HEK293T (cell line): Measurements from ENCODE around the gene SMOC2.

Experiments used
- ARNT ChIP-seq: fragments of 450-650 bp; IDR thresholded peaks from 2 replicates; pipeline ENCODE4 v1.6.1; 2017; ENCODE audit warnings: mild to moderate bottlenecking
- ELF4 ChIP-seq: fragments of 450-650 bp; IDR thresholded peaks from 2 replicates; pipeline ENCODE4 v1.6.1; 2017; ENCODE audit warnings: antibody characterized with exemption
- FOXA1 ChIP-seq: fragments of 450-650 bp; IDR thresholded peaks from 2 replicates; pipeline ENCODE4 v1.6.1; 2016; ENCODE audit warnings: mild to moderate bottlenecking
- HDGF ChIP-seq: fragments of 450-650 bp; IDR thresholded peaks from 2 replicates; pipeline ENCODE4 v1.6.1; 2017; ENCODE audit warnings: antibody characterized with exemption, borderline replicate concordance
- LEF1 ChIP-seq: fragments of 450-650 bp; IDR thresholded peaks from 2 replicates; pipeline ENCODE4 v1.6.1; 2017; ENCODE audit warnings: mild to moderate bottlenecking, borderline replicate concordance
- SP1 ChIP-seq: fragments of 450-650 bp; IDR thresholded peaks from 2 replicates; pipeline ENCODE4 v1.6.1; 2017

DNA sequence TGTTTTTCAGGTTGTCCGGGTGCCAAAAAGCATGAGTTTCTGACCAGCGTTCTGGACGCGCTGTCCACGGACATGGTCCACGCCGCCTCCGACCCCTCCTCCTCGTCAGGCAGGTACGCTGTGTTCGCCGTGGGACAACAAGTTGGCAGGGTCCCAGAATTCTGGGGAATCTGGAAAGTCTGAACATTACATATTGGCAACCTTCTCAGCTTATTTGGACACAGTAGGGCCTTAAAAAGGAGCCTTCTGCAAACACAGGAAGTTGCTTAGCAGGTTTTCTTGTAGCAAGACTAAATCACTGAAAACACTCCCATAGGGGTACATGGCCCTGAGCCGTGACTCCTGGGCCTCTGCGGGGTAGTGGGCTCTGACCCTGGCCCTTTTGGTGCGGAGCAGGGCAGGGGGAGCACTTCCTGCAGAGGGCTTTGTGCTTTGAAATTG is 209.7 kb downstream of the SMOC2 start:
- TF ChIP-seq LEF1 (no peak), ELF4 (no peak), SP1 (no peak), HDGF (no peak), ARNT (no peak), FOXA1 (no peak)
